Progenitor cell of endocrine pancreas (in vitro differentiated cells): Measurements from ENCODE around the gene SQOR. TPM values are rescaled to one million over a fixed set of nuclear protein-coding genes. Genes with fewer than 3 reads are reported as not detected.
A peak's percentile ranks its signal among the peaks of the same experiment; 100 is the strongest.

Experiments used
- DNase-seq: peaks from one replicate; pipeline ENCODE4 v3.0.0; 2021; ENCODE audit warnings: low spot score; ENCODE audit not compliant: unreplicated experiment
- H3K27ac Mint-ChIP-seq: 2 replicates; pipeline ENCODE4 v1.8.0; 2021; ENCODE audit warnings: mild to moderate bottlenecking, moderate library complexity, mixed read lengths
- H3K27me3 Mint-ChIP-seq: 2 replicates; pipeline ENCODE4 v1.8.0; 2021; ENCODE audit warnings: mixed read lengths
- H3K36me3 Mint-ChIP-seq: 2 replicates; pipeline ENCODE4 v1.8.0; 2022; ENCODE audit warnings: mixed read lengths; ENCODE audit not compliant: insufficient read depth
- H3K4me1 Mint-ChIP-seq: 2 replicates; pipeline ENCODE4 v1.8.0; 2021; ENCODE audit warnings: low read depth, mixed read lengths
- H3K4me3 Mint-ChIP-seq: 2 replicates; pipeline ENCODE4 v1.8.0; 2021; ENCODE audit warnings: low read depth, mild to moderate bottlenecking, moderate library complexity, mixed read lengths
- H3K9me3 Mint-ChIP-seq: 2 replicates; pipeline ENCODE4 v1.8.0; 2021; ENCODE audit warnings: low read depth, mixed read lengths
- total RNA-seq: library from RNA; stranded (reverse); gene quantifications from 2 replicates; pipeline ENCODE4 v1.2.1, GENCODE V29; 2021
- TF ChIP-seq, protein P1 (sequence below): fragments of 200-600 bp; sonication (generic); IDR thresholded peaks from one replicate; pipeline ENCODE4 v1.5.0; 2021; ENCODE audit warnings: antibody characterized with exemption, mild to moderate bottlenecking; ENCODE audit not compliant: unreplicated experiment

The SQOR gene
- total RNA-seq, 1 donor from 2014 or later, result 39.3 TPM

GRCh38 chr15:45640616-45641015 lies 5.8 kb downstream of the SQOR start:
- Mint-ChIP-seq H3K27me3 (peaks cover 21% of the 10 kb centered on the region), H3K9me3 (no peaks in the 10 kb centered on the region)

DNA sequence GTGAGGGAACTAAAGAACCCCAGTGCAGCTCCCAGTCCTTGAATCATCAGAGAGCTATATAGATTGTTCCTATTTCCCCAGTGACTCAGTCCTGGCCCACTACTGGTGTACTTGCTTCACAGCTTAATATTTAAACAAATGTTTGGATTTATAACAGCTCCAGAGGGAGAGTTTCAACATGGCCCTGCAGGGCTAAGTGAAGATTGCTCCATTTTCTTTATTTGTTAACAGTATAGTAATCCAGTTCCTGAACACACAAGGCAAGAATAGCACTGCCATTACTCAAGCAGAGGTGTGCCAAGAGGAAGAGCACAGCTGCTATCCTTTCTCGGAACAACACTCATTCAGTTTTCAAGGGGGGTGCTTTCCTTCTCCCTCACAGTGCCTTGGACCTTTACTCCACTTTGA lies 6.5 kb downstream of the SQOR start:
- DNase-seq, result no peak
- no peaks in the 10 kb centered on the region for H3K36me3 Mint-ChIP-seq
- TF ChIP-seq, protein P1, sequence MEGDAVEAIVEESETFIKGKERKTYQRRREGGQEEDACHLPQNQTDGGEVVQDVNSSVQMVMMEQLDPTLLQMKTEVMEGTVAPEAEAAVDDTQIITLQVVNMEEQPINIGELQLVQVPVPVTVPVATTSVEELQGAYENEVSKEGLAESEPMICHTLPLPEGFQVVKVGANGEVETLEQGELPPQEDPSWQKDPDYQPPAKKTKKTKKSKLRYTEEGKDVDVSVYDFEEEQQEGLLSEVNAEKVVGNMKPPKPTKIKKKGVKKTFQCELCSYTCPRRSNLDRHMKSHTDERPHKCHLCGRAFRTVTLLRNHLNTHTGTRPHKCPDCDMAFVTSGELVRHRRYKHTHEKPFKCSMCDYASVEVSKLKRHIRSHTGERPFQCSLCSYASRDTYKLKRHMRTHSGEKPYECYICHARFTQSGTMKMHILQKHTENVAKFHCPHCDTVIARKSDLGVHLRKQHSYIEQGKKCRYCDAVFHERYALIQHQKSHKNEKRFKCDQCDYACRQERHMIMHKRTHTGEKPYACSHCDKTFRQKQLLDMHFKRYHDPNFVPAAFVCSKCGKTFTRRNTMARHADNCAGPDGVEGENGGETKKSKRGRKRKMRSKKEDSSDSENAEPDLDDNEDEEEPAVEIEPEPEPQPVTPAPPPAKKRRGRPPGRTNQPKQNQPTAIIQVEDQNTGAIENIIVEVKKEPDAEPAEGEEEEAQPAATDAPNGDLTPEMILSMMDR, result no peak
- peaks cover 21% of the 10 kb centered on the region for H3K27me3 Mint-ChIP-seq
- H3K27ac Mint-ChIP-seq, result peak overlapping the region; percentile 78
- no peak overlapping the region for H3K4me3 Mint-ChIP-seq
- H3K9me3 Mint-ChIP-seq, result no peaks in the 10 kb centered on the region
- peaks cover 62% of the 10 kb centered on the region for H3K4me1 Mint-ChIP-seq

More at GRCh38 chr15:45640616-45641015, 5.8 kb downstream of the SQOR start:
- DNase-seq, result no peak
- Mint-ChIP-seq H3K4me3 (no peak overlapping the region), H3K36me3 (no peaks in the 10 kb centered on the region), H3K27ac (peak overlapping the region; percentile 78), H3K4me1 (peaks cover 58% of the 10 kb centered on the region)
- TF ChIP-seq, protein P1, result no peak

DNA sequence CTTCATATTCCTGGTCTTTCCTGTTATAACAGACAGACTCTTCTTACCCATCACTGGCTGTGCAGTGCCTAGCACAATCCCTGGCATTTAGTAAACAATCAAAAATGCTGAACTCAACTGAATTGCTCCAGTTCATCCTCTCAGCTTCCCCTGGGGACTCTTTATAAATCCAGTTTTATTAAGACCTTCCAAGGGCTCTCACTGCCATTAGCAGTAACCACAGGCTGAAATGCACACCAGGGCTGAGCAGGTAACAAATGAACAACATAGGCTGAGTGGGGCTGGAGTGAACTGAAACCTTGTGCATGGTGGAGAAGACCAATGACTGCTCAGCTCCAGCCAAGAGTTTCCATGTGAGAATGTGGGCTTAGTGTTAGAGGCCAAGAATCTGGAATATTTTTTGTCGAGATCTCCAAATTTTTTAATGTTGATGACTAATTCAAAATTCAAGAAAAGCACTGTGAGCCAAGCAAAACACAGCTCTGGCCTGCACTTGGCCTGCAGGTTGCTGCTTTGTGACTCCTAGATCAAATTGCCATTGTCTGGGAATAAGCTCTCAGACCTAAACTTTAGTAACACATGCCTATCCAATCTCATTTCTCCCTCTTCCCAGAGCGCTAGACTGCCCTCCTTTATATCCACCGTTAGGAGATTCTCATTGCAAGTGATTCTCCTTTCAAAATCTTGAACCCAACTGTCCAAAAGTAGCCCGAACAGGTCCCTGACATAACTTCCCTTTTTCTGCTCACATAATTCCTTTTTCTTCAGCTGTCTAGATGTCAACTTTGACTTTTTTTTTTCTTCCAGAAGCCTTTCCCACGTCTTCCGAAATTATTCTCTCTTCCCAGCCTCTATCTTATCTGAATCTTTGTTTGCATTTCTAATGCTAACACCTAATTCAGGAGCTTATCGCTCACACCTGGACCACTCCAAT lies 7.4 kb downstream of the SQOR start:
- Mint-ChIP-seq H3K4me3 (no peak overlapping the region), H3K27me3 (peaks cover 21% of the 10 kb centered on the region), H3K4me1 (peaks cover 65% of the 10 kb centered on the region), H3K9me3 (no peaks in the 10 kb centered on the region), H3K36me3 (no peaks in the 10 kb centered on the region), H3K27ac (peak overlapping the region; percentile 78)
- DNase-seq, result no peak
- TF ChIP-seq, protein P1, result no peak

GRCh38 chr15:45644437-45644836 lies 9.6 kb downstream of the SQOR start:
- peak overlapping the region; percentile 47 for H3K27ac Mint-ChIP-seq
- H3K9me3 Mint-ChIP-seq, result no peaks in the 10 kb centered on the region
- H3K4me3 Mint-ChIP-seq, result no peak overlapping the region
- DNase-seq, result no peak
- no peaks in the 10 kb centered on the region for H3K36me3 Mint-ChIP-seq
- H3K4me1 Mint-ChIP-seq, result peaks cover 69% of the 10 kb centered on the region
- peaks cover 8% of the 10 kb centered on the region for H3K27me3 Mint-ChIP-seq
- TF ChIP-seq, protein P1, result no peak

DNA sequence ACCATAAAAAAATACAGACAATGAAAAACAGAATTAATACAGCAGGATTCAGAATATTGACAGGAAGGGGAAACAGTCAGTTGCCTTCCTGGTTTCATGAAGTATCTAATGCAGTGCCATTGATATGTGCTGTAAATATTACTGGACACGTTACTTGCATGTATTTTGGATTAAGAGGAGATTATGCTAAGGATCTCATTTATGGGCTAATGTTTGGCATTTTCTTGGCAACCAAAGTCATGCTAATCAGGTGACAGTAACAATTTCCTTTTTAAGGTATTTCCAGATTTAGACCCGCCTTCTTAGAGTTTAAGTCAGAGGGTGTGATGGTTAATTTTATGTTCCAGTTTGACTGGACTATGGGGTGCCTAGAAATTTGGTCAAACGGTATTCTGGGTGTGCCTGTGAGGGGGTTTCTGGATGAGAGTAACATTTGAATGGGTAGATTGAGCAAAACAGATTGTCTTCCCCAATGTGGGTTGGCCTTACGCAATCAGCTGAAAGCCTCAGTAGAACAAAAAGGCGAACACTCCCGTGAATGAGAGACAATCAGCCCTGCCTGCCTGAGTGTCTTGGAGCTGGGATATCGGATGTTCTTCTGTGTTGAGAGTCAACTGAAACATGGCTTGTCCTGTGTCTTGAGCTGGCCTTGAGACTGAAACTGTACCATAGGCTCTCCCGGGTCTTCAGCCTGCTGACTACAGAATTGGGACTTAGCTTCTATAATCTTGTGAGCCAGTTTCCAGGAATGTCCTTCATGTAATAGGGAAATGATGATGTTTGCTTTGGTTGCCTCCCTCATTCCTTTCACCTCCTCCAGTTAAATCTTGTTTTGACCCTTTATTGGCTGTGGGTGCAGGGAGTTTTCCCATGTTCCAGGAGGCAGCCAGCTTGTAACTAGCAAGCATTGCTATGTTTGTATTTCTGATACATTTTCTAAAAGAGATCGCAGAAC lies 10.5 kb downstream of the SQOR start:
- Mint-ChIP-seq H3K27ac (peak overlapping the region; percentile 85), H3K4me3 (no peak overlapping the region)

More for the DNA sequence above, 10.5 kb downstream of the SQOR start:
- Mint-ChIP-seq H3K36me3 (peaks cover 2% of the 10 kb centered on the region), H3K4me1 (peaks cover 67% of the 10 kb centered on the region), H3K27me3 (no peaks in the 10 kb centered on the region), H3K9me3 (peaks cover 2% of the 10 kb centered on the region)
- TF ChIP-seq, protein P1, result no peak
- no peak for DNase-seq
